ENCODE data around the gene CCDC154.

The CCDC154 gene

DNA sequence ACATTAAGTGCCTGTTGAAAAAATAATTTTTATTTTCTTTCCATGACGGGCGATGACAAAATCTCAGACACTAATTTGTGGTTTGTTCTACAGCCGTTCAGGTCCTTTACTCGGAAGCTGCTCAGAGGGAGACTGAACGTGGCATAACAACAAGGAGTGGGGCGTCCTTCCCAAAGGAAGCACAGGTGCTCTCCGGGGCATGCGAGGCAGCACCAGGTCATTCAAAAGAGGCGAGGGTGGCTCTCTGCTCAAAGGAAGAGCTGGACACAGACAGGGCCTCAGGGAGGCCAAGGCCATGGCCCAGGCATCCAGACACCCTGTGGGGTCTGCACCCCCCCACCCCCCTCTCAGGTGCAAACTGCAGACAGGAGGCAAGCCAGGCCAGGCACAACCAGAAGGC, 46.0 kb downstream of the CCDC154 start:
- in situ Hi-C loops (cut with HindIII; ENCODE audit: low sequenced_read_pairs) = loop anchor here (25.0 kb wide), 3 partner anchors 111 to 261 kb away; no protein-coding TSS in a partner anchor

- in situ Hi-C loops (cut with HindIII; ENCODE audit: low sequenced_read_pairs) = loop anchor here (25.0 kb wide), 3 partner anchors 110 to 260 kb away; no protein-coding TSS in a partner anchor
Measured at GRCh38 chr16:1397779-1398178, 46.6 kb downstream of the CCDC154 start.

- in situ Hi-C loops (cut with HindIII; ENCODE audit: low sequenced_read_pairs) = loop anchor here (25.0 kb wide), 3 partner anchors 108 to 258 kb away; no protein-coding TSS in a partner anchor
Measured at GRCh38 chr16:1395444-1396031, 48.8 kb downstream of the CCDC154 start.

GRCh38 chr16:1394367-1394951, 49.9 kb downstream of the CCDC154 start:
- in situ Hi-C loops (cut with HindIII; ENCODE audit: low sequenced_read_pairs) = loop anchor here (25.0 kb wide), 3 partner anchors 107 to 257 kb away; no protein-coding TSS in a partner anchor

DNA sequence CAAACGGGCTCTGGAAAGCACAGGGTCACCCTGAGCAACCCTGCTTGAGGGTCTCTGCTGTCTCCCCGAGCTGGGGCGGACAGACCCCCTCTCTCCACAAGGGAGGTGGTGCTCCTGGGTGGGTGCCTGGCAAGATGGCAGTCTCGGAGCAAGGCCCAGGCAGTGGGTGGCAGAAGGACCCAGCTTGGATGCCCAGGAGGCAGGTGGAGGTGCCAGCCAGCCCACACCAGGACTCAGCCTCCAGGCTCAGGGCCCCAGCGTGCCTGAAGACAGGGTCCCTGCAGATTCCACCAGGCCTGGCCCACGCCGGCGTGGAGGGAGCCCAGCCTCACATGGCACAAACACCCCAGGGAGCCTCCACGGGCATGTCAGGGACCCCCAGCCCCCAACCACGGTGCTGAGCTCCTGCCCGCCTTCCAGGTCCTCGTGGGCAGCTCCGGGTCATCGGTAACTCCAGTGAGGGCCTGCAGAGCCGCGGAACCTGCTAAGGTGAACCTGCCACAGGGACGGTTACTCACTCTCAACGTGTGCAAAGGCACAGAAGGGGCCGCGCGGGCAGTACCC, 50.7 kb downstream of the CCDC154 start:
- in situ Hi-C loops (cut with HindIII; ENCODE audit: low sequenced_read_pairs) = loop anchor here (25.0 kb wide), 3 partner anchors 106 to 256 kb away; no protein-coding TSS in a partner anchor

- in situ Hi-C loops (cut with HindIII; ENCODE audit: low sequenced_read_pairs) = loop anchor here (25.0 kb wide), 3 partner anchors 106 to 256 kb away; no protein-coding TSS in a partner anchor
Measured at GRCh38 chr16:1392826-1393225, 51.5 kb downstream of the CCDC154 start.

GRCh38 chr16:1390239-1390779, 54.0 kb downstream of the CCDC154 start:
- in situ Hi-C loops (cut with HindIII; ENCODE audit: low sequenced_read_pairs) = loop anchor here (25.0 kb wide), 3 partner anchors 103 to 253 kb away; no protein-coding TSS in a partner anchor

DNA sequence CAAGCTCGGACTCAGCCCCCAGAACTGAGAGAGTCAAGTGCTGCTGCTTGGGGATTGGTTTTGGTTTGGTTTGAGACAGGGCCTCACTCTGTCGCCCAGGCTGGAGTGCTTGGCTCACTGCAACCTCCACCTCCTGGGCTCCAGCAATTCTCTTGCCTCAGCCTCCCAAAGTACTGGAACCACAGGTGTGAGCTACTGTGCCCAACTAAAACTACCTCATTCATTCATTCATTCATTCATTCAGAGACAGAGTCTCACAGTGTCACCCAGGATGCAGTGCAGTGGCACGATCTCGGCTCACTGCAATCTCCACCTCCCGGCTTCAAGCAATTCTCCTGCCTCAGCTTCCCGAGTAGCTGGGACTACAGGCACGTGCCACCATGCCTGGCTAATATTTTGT, 54.6 kb downstream of the CCDC154 start:
- in situ Hi-C loops (cut with HindIII; ENCODE audit: low sequenced_read_pairs) = loop anchor here (25.0 kb wide), 3 partner anchors 102 to 252 kb away; no protein-coding TSS in a partner anchor

GRCh38 chr16:1387331-1387730, 57.0 kb downstream of the CCDC154 start:
- in situ Hi-C loops (cut with HindIII; ENCODE audit: low sequenced_read_pairs) = loop anchor here (25.0 kb wide), 3 partner anchors 100 to 250 kb away; no protein-coding TSS in a partner anchor

DNA sequence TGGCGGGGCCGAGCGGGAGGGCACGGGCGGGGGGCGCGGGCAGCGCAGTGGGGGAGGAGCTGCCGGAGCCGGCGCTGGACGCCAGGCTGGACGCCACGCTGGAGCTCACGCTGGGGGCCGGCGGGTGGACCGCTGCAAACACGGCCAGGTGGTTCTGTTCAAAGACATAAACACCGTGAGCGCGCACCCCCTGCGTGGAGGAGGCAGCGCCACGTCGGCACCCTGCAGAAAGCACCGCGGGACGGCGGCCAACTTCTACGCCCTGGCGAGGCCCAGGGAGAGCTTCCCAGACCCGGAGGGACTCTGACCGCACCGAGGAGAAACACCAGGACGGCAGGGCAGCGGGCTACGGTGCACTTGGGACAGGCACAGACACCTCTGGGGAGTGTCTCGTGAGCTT, 59.1 kb downstream of the CCDC154 start:
- in situ Hi-C loops (cut with HindIII; ENCODE audit: low sequenced_read_pairs) = loop anchor here (25.0 kb wide), 3 partner anchors 98 to 248 kb away; no protein-coding TSS in a partner anchor

Measured in endothelial cell of hepatic sinusoid (primary cell).